GM23338 (cell line): ENCODE results near the gene FN3K. TPM values are rescaled to one million over a fixed set of nuclear protein-coding genes. Genes with fewer than 3 reads are reported as not detected.

Source experiments
- ATAC-seq: fragments of 200-7000 bp; cut with Tn5 transposase; 3 replicates; pipeline ENCODE4 v1.9.1; 2020
- DNase-seq: peaks from one replicate; pipeline ENCODE4 v3.0.0-alpha.2; 2015; ENCODE audit warnings: low spot score
- H2AFZ ChIP-seq: fragments of 200-600 bp; sonication (generic); 2 replicates; pipeline ENCODE4 v1.8.0; 2016; ENCODE audit warnings: antibody characterized with exemption, mild to moderate bottlenecking, moderate library complexity
- H3F3A ChIP-seq: fragments of 200-600 bp; sonication (generic); replicated peaks from 2 replicates; pipeline ENCODE4 v1.8.0; 2017; ENCODE audit warnings: antibody characterized with exemption, mixed run types, low read depth
- H3K27ac ChIP-seq: fragments of 200-600 bp; sonication (generic); 2 replicates; pipeline ENCODE4 v1.6.1; 2016; ENCODE audit warnings: low read depth
- H3K27me3 ChIP-seq: fragments of 200-600 bp; sonication (generic); 2 replicates; pipeline ENCODE4 v1.8.0; 2016; ENCODE audit warnings: mild to moderate bottlenecking, mixed run types, moderate library complexity; ENCODE audit not compliant: insufficient read depth
- H3K36me3 ChIP-seq: fragments of 200-600 bp; sonication (generic); 2 replicates; pipeline ENCODE4 v1.8.0; 2016; ENCODE audit warnings: mild to moderate bottlenecking; ENCODE audit not compliant: insufficient read depth
- H3K4me1 ChIP-seq: fragments of 200-600 bp; sonication (generic); 2 replicates; pipeline ENCODE4 v1.8.0; 2016; ENCODE audit warnings: mild to moderate bottlenecking, moderate library complexity; ENCODE audit not compliant: insufficient read depth
- H3K4me2 ChIP-seq: fragments of 200-600 bp; sonication (generic); 2 replicates; pipeline ENCODE4 v1.7.1; 2017; ENCODE audit warnings: mixed run types
- H3K4me3 ChIP-seq: fragments of 200-600 bp; sonication (generic); 2 replicates; pipeline ENCODE4 v1.6.1; 2016; ENCODE audit warnings: mixed run types
- H3K79me2 ChIP-seq: fragments of 200-600 bp; sonication (generic); replicated peaks from 2 replicates; pipeline ENCODE4 v1.8.0; 2017; ENCODE audit warnings: mild to moderate bottlenecking; ENCODE audit not compliant: insufficient read depth
- H3K9me2 ChIP-seq: fragments of 200-600 bp; sonication (generic); 2 replicates; pipeline ENCODE4 v1.8.0; 2017; ENCODE audit not compliant: insufficient read depth
- H4K20me1 ChIP-seq: fragments of 200-600 bp; sonication (generic); replicated peaks from 2 replicates; pipeline ENCODE4 v1.8.0; 2017; ENCODE audit warnings: mild to moderate bottlenecking; ENCODE audit not compliant: insufficient read depth
- H3K27ac Mint-ChIP-seq: 2 replicates; pipeline ENCODE4 v1.8.0; 2020; ENCODE audit warnings: inconsistent platforms, mild to moderate bottlenecking, moderate library complexity, mixed read lengths
- H3K27me3 Mint-ChIP-seq: 3 replicates; pipeline ENCODE4 v1.8.0; 2022; ENCODE audit warnings: low read depth, mild to moderate bottlenecking, moderate library complexity, mixed read lengths, inconsistent platforms; ENCODE audit not compliant: insufficient read depth, poor library complexity
- H3K36me3 Mint-ChIP-seq: 3 replicates; pipeline ENCODE4 v1.8.0; 2021; ENCODE audit warnings: low read depth, mild to moderate bottlenecking, inconsistent platforms, moderate library complexity, mixed read lengths
- H3K4me1 Mint-ChIP-seq: 3 replicates; pipeline ENCODE4 v1.8.0; 2020; ENCODE audit warnings: mild to moderate bottlenecking, inconsistent platforms, mixed read lengths
- H3K4me3 Mint-ChIP-seq: 3 replicates; pipeline ENCODE4 v1.8.0; 2021; ENCODE audit warnings: moderate library complexity, mild to moderate bottlenecking, inconsistent platforms, mixed read lengths
- H3K9me3 Mint-ChIP-seq: 3 replicates; pipeline ENCODE4 v1.8.0; 2020; ENCODE audit warnings: moderate library complexity, mild to moderate bottlenecking, inconsistent platforms, mixed read lengths
- ETS1 ChIP-seq: IDR thresholded peaks from 2 replicates; pipeline ENCODE4 v1.6.1; 2016; ENCODE audit warnings: antibody characterized with exemption
- EZH2 ChIP-seq: fragments of 200-600 bp; sonication (generic); IDR thresholded peaks from one replicate; pipeline ENCODE4 v1.8.0; 2017; ENCODE audit warnings: antibody characterized with exemption, mild to moderate bottlenecking, low read depth; ENCODE audit not compliant: unreplicated experiment
- JUNB ChIP-seq: IDR thresholded peaks from one replicate; pipeline ENCODE4 v1.6.1; 2016; ENCODE audit warnings: antibody characterized with exemption; ENCODE audit not compliant: unreplicated experiment
- NANOG ChIP-seq: IDR thresholded peaks from 2 replicates; pipeline ENCODE4 v1.6.1; 2016; ENCODE audit warnings: antibody characterized with exemption, borderline replicate concordance
- ZNF331 ChIP-seq: fragments of 250-450 bp; sonication (Bioruptor Pico); IDR thresholded peaks from 2 replicates; pipeline ENCODE4 v1.5.0; 2020; ENCODE audit warnings: low read depth, mild to moderate bottlenecking, moderate library complexity
- ZNF462 ChIP-seq: fragments of 250-450 bp; sonication (Bioruptor Pico); IDR thresholded peaks from 2 replicates; pipeline ENCODE4 v1.5.0; 2020; ENCODE audit warnings: mild to moderate bottlenecking, moderate library complexity
- polyA plus RNA-seq: library from polyadenylated mRNA; unstranded; fragments of >200 nt; fragmentation: Nextera tagmentation; extraction: Ambion mirVana; gene quantifications from 2 replicates; pipeline ENCODE4 v1.2.1, GENCODE V29; 2016
- total RNA-seq: library from RNA; depleted of rRNA; stranded (reverse); fragments of >200 nt; shearing (Covaris generic); gene quantifications from 2 replicates; pipeline ENCODE4 v1.2.3, GENCODE V29; 2014; rRNA removed
- TF ChIP-seq, protein P1 (sequence below), 2 experiments: fragments of 200-600 bp in 1 of 2; sonication (generic) in 1 of 2; conservative IDR thresholded peaks; 2 replicates each; pipeline versions ENCODE4 v1.5.1 to v1.6.1; 2016 to 2017; ENCODE audit warnings: antibody characterized with exemption in 2 of 2, low read depth in 2 of 2, mild to moderate bottlenecking in 2 of 2, moderate library complexity in 1 of 2

The FN3K gene
- total and polyA plus RNA-seq, 2 experiments from 2014 or later = 5.3 to 12.9 TPM

- TF ChIP-seq JUNB = no peak
- TF ChIP-seq ZNF331 (CRISPR knock-in tag) = no peak
- no peak for TF ChIP-seq EZH2
- TF ChIP-seq NANOG = no peak
- TF ChIP-seq ZNF462 (CRISPR knock-in tag) = no peak
- TF ChIP-seq, protein P1, sequence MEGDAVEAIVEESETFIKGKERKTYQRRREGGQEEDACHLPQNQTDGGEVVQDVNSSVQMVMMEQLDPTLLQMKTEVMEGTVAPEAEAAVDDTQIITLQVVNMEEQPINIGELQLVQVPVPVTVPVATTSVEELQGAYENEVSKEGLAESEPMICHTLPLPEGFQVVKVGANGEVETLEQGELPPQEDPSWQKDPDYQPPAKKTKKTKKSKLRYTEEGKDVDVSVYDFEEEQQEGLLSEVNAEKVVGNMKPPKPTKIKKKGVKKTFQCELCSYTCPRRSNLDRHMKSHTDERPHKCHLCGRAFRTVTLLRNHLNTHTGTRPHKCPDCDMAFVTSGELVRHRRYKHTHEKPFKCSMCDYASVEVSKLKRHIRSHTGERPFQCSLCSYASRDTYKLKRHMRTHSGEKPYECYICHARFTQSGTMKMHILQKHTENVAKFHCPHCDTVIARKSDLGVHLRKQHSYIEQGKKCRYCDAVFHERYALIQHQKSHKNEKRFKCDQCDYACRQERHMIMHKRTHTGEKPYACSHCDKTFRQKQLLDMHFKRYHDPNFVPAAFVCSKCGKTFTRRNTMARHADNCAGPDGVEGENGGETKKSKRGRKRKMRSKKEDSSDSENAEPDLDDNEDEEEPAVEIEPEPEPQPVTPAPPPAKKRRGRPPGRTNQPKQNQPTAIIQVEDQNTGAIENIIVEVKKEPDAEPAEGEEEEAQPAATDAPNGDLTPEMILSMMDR (conservative IDR thresholded peaks at IDR 0.05; ENCODE audit: low read depth in 2 of 2) = no peak
- no peak for TF ChIP-seq ETS1
- Mint-ChIP-seq H3K4me3 (no peak overlapping the region), H3K36me3 (peaks cover 55% of the 10 kb centered on the region), H3K4me1 (peaks cover 10% of the 10 kb centered on the region), H3K9me3 (peaks cover 32% of the 10 kb centered on the region), H3K27ac (no peak overlapping the region), H3K27me3 (peaks cover 15% of the 10 kb centered on the region)
- H4K20me1 ChIP-seq = peaks cover 4% of the 10 kb centered on the region
- no peak overlapping the region for H3K4me3 ChIP-seq
- no peaks in the 10 kb centered on the region for H3F3A ChIP-seq
- no peak overlapping the region for H3K4me2 ChIP-seq
- H3K79me2 ChIP-seq = peaks cover 57% of the 10 kb centered on the region
- ATAC-seq = no peak
- no peaks in the 10 kb centered on the region for H3K27me3 ChIP-seq
- peaks cover 14% of the 10 kb centered on the region; the same call in 1 of the 2 replicates for H3K36me3 ChIP-seq
- no peak for DNase-seq
- H3K27ac ChIP-seq = no peak overlapping the region
- H3K4me1 ChIP-seq = no peaks in the 10 kb centered on the region
- H3K9me2 ChIP-seq = no peaks in the 10 kb centered on the region
- H2AFZ ChIP-seq = no peak overlapping the region
Observed at GRCh38 chr17:82799591-82799990, 64.2 kb downstream of the FN3K start.

Other genes with a start within 250 kb of the FN3K start
- gene FOXK2, start 215.9 kb upstream of the FN3K start, total RNA-seq = 62.4 and 66.0 TPM in 2 replicates
- gene FOXK2, start 215.9 kb upstream of the FN3K start, polyA plus RNA-seq = 12.2 and 12.3 TPM in 2 replicates
- 96.4 and 97.6 TPM in 2 replicates for gene WDR45B, start 87.2 kb upstream of the FN3K start, total RNA-seq
- 69.4 and 82.3 TPM in 2 replicates for gene WDR45B, start 87.2 kb upstream of the FN3K start, polyA plus RNA-seq
- 5.2 and 10.8 TPM in 2 replicates for gene RAB40B, start 36.9 kb upstream of the FN3K start, total RNA-seq
- gene RAB40B, start 36.9 kb upstream of the FN3K start, polyA plus RNA-seq = 2.8 and 4.2 TPM in 2 replicates
- gene FN3KRP, start 18.9 kb upstream of the FN3K start, total RNA-seq = 13.2 and 15.9 TPM in 2 replicates
- 15.1 and 16.7 TPM in 2 replicates for gene FN3KRP, start 18.9 kb upstream of the FN3K start, polyA plus RNA-seq
- gene TBCD, start 16.4 kb downstream of the FN3K start, total RNA-seq = 116 and 122 TPM in 2 replicates
- 72.4 and 75.0 TPM in 2 replicates for gene TBCD, start 16.4 kb downstream of the FN3K start, polyA plus RNA-seq
- 0.17 TPM in 1 of 2 replicates, not detected in the other for gene ZNF750, start 104.4 kb downstream of the FN3K start, total RNA-seq
- 0.13 and 0.19 TPM in 2 replicates for gene ZNF750, start 104.4 kb downstream of the FN3K start, polyA plus RNA-seq